Activated T-helper 1 cell treated with anti-CD3 and anti-CD28 coated beads, Interleukin-12 subunit alpha, Interleukin-12 subunit beta, Interleukin-2, Interleukin-4 antibody, amounts not matched to agents 30 ng/mL and 10 ng/mL and 1 ng/mL, durations not matched to agents 14 hours and 24 hours and 36 hours (primary cell): ENCODE results near the gene ACE. TPM values are rescaled to one million over a fixed set of nuclear protein-coding genes. Genes with fewer than 3 reads are reported as not detected.
"Not testable (repeated sequence)": the region's sequence is repeated elsewhere in the genome, so short reads cannot be mapped to it uniquely, and the experiment has no call there.

Experiments used
- DNase-seq: peaks from one replicate; pipeline ENCODE4 v3.0.0; 2021; ENCODE audit warnings: low spot score
- H3K27ac Mint-ChIP-seq: one replicate; pipeline ENCODE4 v1.8.0; 2021; ENCODE audit warnings: mild to moderate bottlenecking, mixed read lengths
- H3K27me3 Mint-ChIP-seq: one replicate; pipeline ENCODE4 v1.8.0; 2022; ENCODE audit warnings: mild to moderate bottlenecking, moderate library complexity, mixed read lengths; ENCODE audit not compliant: insufficient read depth
- H3K36me3 Mint-ChIP-seq: one replicate; pipeline ENCODE4 v1.8.0; 2021; ENCODE audit warnings: low read depth, mixed read lengths
- H3K4me1 Mint-ChIP-seq: one replicate; pipeline ENCODE4 v1.8.0; 2021; ENCODE audit warnings: low read depth, mixed read lengths
- H3K4me3 Mint-ChIP-seq: one replicate; pipeline ENCODE4 v1.8.0; 2021; ENCODE audit warnings: mild to moderate bottlenecking, moderate library complexity, mixed read lengths
- H3K9me3 Mint-ChIP-seq: one replicate; pipeline ENCODE4 v1.8.0; 2021; ENCODE audit warnings: mixed read lengths
- intact Hi-C: fragments of 100-400 bp; cut with micrococcal nuclease; formaldehyde crosslinking; loops from one replicate; pipeline ENCODE4 v1.15.1; 2024
- total RNA-seq: library from RNA; stranded (reverse); gene quantifications from 2 replicates; pipeline ENCODE4 v1.2.3, GENCODE V29; 2022

The ACE gene
- total RNA-seq, 1 donor from 2014 or later: 0.36 TPM

DNA sequence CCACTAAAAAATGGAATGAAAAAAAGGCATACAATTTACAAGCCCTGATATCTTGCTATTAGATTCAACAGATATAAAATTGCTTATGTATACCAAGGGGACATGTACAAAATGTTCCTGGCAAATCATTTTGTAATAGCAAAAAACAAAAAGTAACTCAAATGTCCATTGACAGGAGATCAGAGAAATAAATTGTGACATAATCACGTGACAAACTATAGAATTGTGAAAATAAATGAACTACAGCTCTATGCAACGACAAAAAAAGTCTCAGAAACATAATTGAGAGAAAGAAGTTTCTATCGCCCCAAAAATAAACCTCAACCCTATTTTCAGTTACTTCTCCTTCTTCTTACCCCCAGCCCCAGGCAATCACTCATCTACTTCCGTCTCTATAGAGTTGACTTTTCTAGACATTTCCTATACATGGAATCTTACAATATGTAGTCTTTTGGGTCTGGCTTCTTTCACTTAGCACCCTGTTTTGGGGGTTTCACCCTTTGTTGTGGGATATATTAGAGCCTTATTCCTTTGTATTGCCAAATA, 12.1 kb upstream of the ACE start:
- Mint-ChIP-seq H3K27ac (no peak overlapping the region), H3K4me3 (no peak overlapping the region), H3K4me1 (no peaks in the 10 kb centered on the region), H3K27me3 (peaks cover 32% of the 10 kb centered on the region), H3K9me3 (no peaks in the 10 kb centered on the region), H3K36me3 (no peaks in the 10 kb centered on the region)
- no peak for DNase-seq
- intact Hi-C loops: no loop called here

GRCh38 chr17:63468099-63468498, 8.8 kb upstream of the ACE start:
- H3K4me1 Mint-ChIP-seq, H3K36me3 Mint-ChIP-seq, H3K4me3 Mint-ChIP-seq, DNase-seq, intact Hi-C loops, H3K9me3 Mint-ChIP-seq, H3K27ac Mint-ChIP-seq: not testable (repeated sequence)
- H3K27me3 Mint-ChIP-seq: peaks cover 44% of the 10 kb centered on the region

DNA sequence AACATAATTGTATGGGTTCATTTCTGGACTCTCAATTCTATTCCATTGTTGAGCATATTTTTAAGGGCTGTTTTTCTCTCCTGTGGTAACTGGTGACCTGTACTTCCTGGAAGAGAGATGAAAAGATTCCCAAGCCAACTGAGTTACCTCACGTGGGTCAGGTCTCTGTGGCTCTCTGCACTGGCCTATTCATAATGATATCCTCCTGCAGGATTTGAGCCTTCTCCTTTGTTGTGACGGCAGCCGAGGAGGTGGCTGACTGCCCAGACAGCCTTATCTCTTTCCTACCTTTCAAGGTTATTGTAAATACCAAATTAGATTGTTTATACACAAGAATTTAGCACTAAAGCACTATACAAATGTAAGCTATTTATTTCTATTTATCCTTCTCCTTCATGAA, 2.7 kb upstream of the ACE start:
- Mint-ChIP-seq H3K4me3 (no peak overlapping the region), H3K27me3 (peaks cover 60% of the 10 kb centered on the region), H3K27ac (no peak overlapping the region), H3K9me3 (no peaks in the 10 kb centered on the region), H3K36me3 (no peaks in the 10 kb centered on the region), H3K4me1 (peaks cover 15% of the 10 kb centered on the region)
- intact Hi-C loops: no loop called here
- DNase-seq: no peak

GRCh38 chr17:63474586-63475460, 2.0 kb upstream of the ACE start:
- Mint-ChIP-seq H3K9me3 (no peaks in the 10 kb centered on the region), H3K4me3 (peak overlapping the region; percentile 13), H3K27me3 (peaks cover 61% of the 10 kb centered on the region), H3K4me1 (peaks cover 15% of the 10 kb centered on the region), H3K27ac (no peak overlapping the region), H3K36me3 (no peaks in the 10 kb centered on the region)
- DNase-seq: no peak
- intact Hi-C loops: no loop called here

- peak overlapping the region; percentile 63 for H3K4me3 Mint-ChIP-seq
Observed at GRCh38 chr17:63475491-63476412, 1.1 kb upstream of the ACE start.

GRCh38 chr17:63476459-63476853, 405 bp upstream of the ACE start:
- DNase-seq: no peak
- H3K27ac Mint-ChIP-seq: no peak overlapping the region
- H3K27me3 Mint-ChIP-seq: peaks cover 50% of the 10 kb centered on the region
- peak overlapping the region; percentile 7 for H3K4me3 Mint-ChIP-seq
- H3K9me3 Mint-ChIP-seq: no peaks in the 10 kb centered on the region
- intact Hi-C loops: loop anchor here (2.0 kb wide), 1 partner anchor 74 kb away; the partner anchor contains the start of gene DCAF7
- no peaks in the 10 kb centered on the region for H3K36me3 Mint-ChIP-seq
- H3K4me1 Mint-ChIP-seq: peaks cover 15% of the 10 kb centered on the region

More at GRCh38 chr17:63475491-63476412, 1.1 kb upstream of the ACE start:
- Mint-ChIP-seq H3K27me3 (peaks cover 53% of the 10 kb centered on the region), H3K27ac (peak overlapping the region; percentile 58), H3K9me3 (no peaks in the 10 kb centered on the region), H3K4me1 (peaks cover 15% of the 10 kb centered on the region), H3K36me3 (no peaks in the 10 kb centered on the region)
- DNase-seq: no peak
- intact Hi-C loops: loop anchor here (2.0 kb wide), 1 partner anchor 75 kb away; the partner anchor contains the start of gene DCAF7

- intact Hi-C loops: loop anchor here (2.0 kb wide), 2 partner anchors 31 to 73 kb away; partner anchors contain the start of genes CYB561 and DCAF7
- Mint-ChIP-seq H3K36me3 (no peaks in the 10 kb centered on the region), H3K4me3 (peak overlapping the region; percentile 79), H3K27me3 (peaks cover 42% of the 10 kb centered on the region), H3K27ac (no peak overlapping the region), H3K9me3 (no peaks in the 10 kb centered on the region), H3K4me1 (peaks cover 15% of the 10 kb centered on the region)
- DNase-seq: no peak
Observed at GRCh38 chr17:63477480-63478440, 899 bp downstream of the ACE start.

DNA sequence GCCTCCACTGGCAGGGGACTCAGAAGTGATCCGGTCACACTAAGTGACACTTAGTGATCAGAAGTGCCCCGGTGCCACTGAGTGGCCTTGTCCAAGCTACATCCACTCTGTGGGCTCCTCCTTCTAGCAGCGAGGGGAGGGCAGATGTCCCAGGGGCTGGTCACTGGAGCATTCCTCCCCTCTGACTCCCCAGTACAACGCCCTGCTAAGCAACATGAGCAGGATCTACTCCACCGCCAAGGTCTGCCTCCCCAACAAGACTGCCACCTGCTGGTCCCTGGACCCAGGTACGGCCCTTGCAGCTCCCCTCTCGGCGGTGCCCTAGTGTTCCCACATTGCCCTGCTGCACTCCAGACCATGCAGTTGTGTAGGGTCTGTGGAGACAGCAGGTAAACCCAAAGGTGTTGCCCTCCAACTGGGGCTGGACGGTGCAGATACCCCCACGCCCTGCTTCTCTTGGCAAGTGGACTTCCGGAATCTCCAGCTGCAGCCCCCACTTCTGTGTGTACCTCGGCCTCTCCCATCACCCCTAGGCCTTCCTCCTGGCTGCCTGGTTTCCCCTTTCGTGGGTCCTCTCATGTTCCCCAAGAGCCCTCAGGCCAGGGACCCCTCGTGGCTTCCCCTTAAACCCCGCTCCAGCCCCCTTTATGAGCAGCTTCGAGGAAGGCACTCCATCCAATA, 2.1 kb downstream of the ACE start:
- H3K36me3 Mint-ChIP-seq: no peaks in the 10 kb centered on the region
- peaks cover 14% of the 10 kb centered on the region for H3K4me1 Mint-ChIP-seq
- H3K27ac Mint-ChIP-seq: no peak overlapping the region
- peak overlapping the region; percentile 67 for H3K4me3 Mint-ChIP-seq
- peak; percentile 68 for DNase-seq
- intact Hi-C loops: loop anchor here (1.0 to 2.0 kb wide), 3 partner anchors 32 to 133 kb away; partner anchors contain the start of gene CYB561
- peaks cover 36% of the 10 kb centered on the region for H3K27me3 Mint-ChIP-seq
- H3K9me3 Mint-ChIP-seq: no peaks in the 10 kb centered on the region

- Mint-ChIP-seq H3K27ac (no peak overlapping the region), H3K4me3 (peak overlapping the region; percentile 45), H3K4me1 (peaks cover 8% of the 10 kb centered on the region), H3K27me3 (peaks cover 29% of the 10 kb centered on the region), H3K36me3 (no peaks in the 10 kb centered on the region), H3K9me3 (no peaks in the 10 kb centered on the region)
- no peak for DNase-seq
- intact Hi-C loops: loop anchor here (1.0 to 2.0 kb wide), 3 partner anchors 33 to 133 kb away; partner anchors contain the start of gene CYB561
Observed at GRCh38 chr17:63479495-63480184, 2.8 kb downstream of the ACE start.

GRCh38 chr17:63480192-63480784, 3.4 kb downstream of the ACE start:
- H3K4me1 Mint-ChIP-seq: peaks cover 7% of the 10 kb centered on the region
- DNase-seq: no peak
- no peaks in the 10 kb centered on the region for H3K36me3 Mint-ChIP-seq
- intact Hi-C loops: no loop called here
- H3K4me3 Mint-ChIP-seq: no peak overlapping the region
- H3K27me3 Mint-ChIP-seq: peaks cover 23% of the 10 kb centered on the region
- H3K27ac Mint-ChIP-seq: no peak overlapping the region
- H3K9me3 Mint-ChIP-seq: no peaks in the 10 kb centered on the region
